ENCODE data around the gene FRAT2. TPM values are rescaled to one million over a fixed set of nuclear protein-coding genes. Genes with fewer than 3 reads are reported as not detected.
A peak's percentile ranks its signal among the peaks of the same experiment; 100 is the strongest.

Gene FRAT2
- polyA plus RNA-seq, 3 donors = 29.4 to 62.4 (median 37.9) TPM

DNA sequence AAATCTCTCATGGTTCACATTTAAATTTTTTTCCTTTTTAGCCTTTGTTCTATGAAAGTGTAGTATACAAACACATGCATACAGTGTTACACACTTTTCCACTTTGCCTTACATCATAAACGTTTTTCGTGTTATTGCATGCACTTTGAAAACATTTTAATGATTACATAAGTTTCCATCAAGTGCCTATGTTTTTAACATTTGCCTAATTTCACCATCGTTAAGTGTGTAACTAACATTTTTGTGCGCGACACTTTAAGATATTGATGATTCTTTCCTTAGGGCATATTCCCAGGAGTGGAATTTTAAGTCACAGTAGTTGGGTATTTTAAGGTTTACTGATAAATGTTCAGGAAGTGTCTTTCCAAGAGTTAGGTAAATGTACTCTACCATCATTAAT is 1.5 kb upstream of the FRAT2 start:
- Mint-ChIP-seq H3K4me3 (peak overlapping the region; percentile 62 to 70), H3K27ac (peak overlapping the region in 6 of 7 donors; percentile 79 to 91 (median 84)), H3K36me3 (peaks cover 22 to 26% of the 10 kb centered on the region in 2 donors), H3K9me3 (peaks cover 0 to 3% (median 2%) of the 10 kb centered on the region in 7 donors), H3K27me3 (ENCODE audit: low read depth in 3 of 3) (peaks cover 0 to 2% (median 0%) of the 10 kb centered on the region in 3 donors), H3K4me1 (peaks cover 52% of the 10 kb centered on the region)
- TF ChIP-seq, protein P1, sequence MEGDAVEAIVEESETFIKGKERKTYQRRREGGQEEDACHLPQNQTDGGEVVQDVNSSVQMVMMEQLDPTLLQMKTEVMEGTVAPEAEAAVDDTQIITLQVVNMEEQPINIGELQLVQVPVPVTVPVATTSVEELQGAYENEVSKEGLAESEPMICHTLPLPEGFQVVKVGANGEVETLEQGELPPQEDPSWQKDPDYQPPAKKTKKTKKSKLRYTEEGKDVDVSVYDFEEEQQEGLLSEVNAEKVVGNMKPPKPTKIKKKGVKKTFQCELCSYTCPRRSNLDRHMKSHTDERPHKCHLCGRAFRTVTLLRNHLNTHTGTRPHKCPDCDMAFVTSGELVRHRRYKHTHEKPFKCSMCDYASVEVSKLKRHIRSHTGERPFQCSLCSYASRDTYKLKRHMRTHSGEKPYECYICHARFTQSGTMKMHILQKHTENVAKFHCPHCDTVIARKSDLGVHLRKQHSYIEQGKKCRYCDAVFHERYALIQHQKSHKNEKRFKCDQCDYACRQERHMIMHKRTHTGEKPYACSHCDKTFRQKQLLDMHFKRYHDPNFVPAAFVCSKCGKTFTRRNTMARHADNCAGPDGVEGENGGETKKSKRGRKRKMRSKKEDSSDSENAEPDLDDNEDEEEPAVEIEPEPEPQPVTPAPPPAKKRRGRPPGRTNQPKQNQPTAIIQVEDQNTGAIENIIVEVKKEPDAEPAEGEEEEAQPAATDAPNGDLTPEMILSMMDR (IDR thresholded peaks at IDR 0.05) = no peak
- Histone ChIP-seq H3K36me3 (replicated peaks in 1 of 2; ENCODE audit: control insufficient read depth in 1 of 2, insufficient read depth in 2 of 2, low read length in 2 of 2) (peaks cover 0 to 13% of the 10 kb centered on the region in 2 donors), H3K4me3 (replicated peaks in 1 of 3; ENCODE audit: low read depth in 2 of 3, low read length in 3 of 3) (peak overlapping the region in 1 of 3 experiments; percentile 99), H3K27me3 (ENCODE audit: control insufficient read depth in 2 of 2, insufficient read depth in 2 of 2, low read length in 2 of 2) (no peaks in the 10 kb centered on the region), H3K27ac (ENCODE audit: low read depth in 1 of 2, low read length in 2 of 2) (peak overlapping the region in 1 of 2 donors; percentile 39), H2AFZ (ENCODE audit: insufficient read depth, low read depth, low read length, poor library complexity, severe bottlenecking) (no peak overlapping the region), H3K4me1 (ENCODE audit: control insufficient read depth in 1 of 2, insufficient read depth in 2 of 2, low read length in 2 of 2) (peaks cover 32 to 51% of the 10 kb centered on the region in 2 donors), H3K9me3 (replicated peaks in 1 of 2; ENCODE audit: control insufficient read depth in 1 of 2, insufficient read depth in 1 of 2, low read length in 2 of 2) (no peaks in the 10 kb centered on the region), H3K9ac (ENCODE audit: insufficient read depth, low read length, poor library complexity, severe bottlenecking) (no peak overlapping the region), H3K79me2 (ENCODE audit: insufficient read depth, low read length) (peaks cover 39% of the 10 kb centered on the region), H4K20me1 (ENCODE audit: insufficient read depth, low read length) (peaks cover 29% of the 10 kb centered on the region), H3K4me2 (replicated peaks; ENCODE audit: extremely low read depth, low read length, poor library complexity, severe bottlenecking) (peak overlapping the region; percentile 82)
- intact Hi-C loops (cut with micrococcal nuclease) = loop anchor here in 1 of 2 donors (10.0 kb wide), 1 partner anchor 159 kb away; the partner anchor contains the start of genes MMS19 and UBTD1
- no peak for DNase-seq
- WGBS (ENCODE audit: insufficient coverage) = no CpG with 5 or more reads among the region's 5 CpGs

DNA sequence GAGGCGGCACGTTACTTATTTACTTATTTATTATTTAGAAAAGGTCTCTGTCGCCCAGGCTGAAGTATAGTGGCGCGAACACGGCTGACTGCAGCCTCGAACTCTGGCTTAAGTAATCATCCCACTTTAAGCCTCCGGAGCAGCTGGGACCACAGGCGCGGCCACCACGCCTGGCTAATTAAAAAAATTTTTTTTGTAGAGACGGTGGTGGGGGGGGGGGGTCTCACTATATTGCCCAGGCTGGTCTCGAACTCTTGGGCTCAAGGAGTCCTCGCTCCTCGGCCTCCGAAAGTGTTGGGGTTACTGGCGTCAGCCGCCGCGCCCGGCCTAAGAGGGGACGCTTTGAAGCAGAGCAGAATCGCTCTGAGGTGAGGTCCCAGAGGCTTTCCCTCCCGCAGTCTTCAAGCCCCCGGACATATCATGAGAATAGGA is 675 bp upstream of the FRAT2 start:
- TF ChIP-seq, protein P1 (IDR thresholded peaks at IDR 0.05) = no peak
- H2AFZ ChIP-seq (ENCODE audit: insufficient read depth, low read depth, low read length, poor library complexity, severe bottlenecking) = peak overlapping the region; percentile 80
- peak overlapping the region; percentile 62 to 70 for H3K4me3 Mint-ChIP-seq
- intact Hi-C loops (cut with micrococcal nuclease) = loop anchor here (2.0 to 10.0 kb wide), 2 partner anchors 14 to 160 kb away; partner anchors contain the start of genes MMS19 (in 1 of the 2) and UBTD1 (in 1 of the 2)
- peak overlapping the region; percentile 87 for H3K9ac ChIP-seq (ENCODE audit: insufficient read depth, low read length, poor library complexity, severe bottlenecking)
- H3K36me3 ChIP-seq (replicated peaks in 1 of 2; ENCODE audit: control insufficient read depth in 1 of 2, insufficient read depth in 2 of 2, low read length in 2 of 2) = peaks cover under 1 to 21% of the 10 kb centered on the region in 2 donors
- WGBS (ENCODE audit: insufficient coverage) = 12% methylated on average over 18 of the region's 25 CpGs
- H3K79me2 ChIP-seq (ENCODE audit: insufficient read depth, low read length) = peaks cover 47% of the 10 kb centered on the region
- H3K9me3 ChIP-seq (replicated peaks in 1 of 2; ENCODE audit: control insufficient read depth in 1 of 2, insufficient read depth in 1 of 2, low read length in 2 of 2) = no peaks in the 10 kb centered on the region
- H3K27me3 Mint-ChIP-seq (ENCODE audit: low read depth in 3 of 3) = peaks cover 0 to 2% (median 0%) of the 10 kb centered on the region in 3 donors
- peaks cover 25 to 34% of the 10 kb centered on the region in 2 donors for H3K36me3 Mint-ChIP-seq
- peak overlapping the region; percentile 82 for H3K4me2 ChIP-seq (replicated peaks; ENCODE audit: extremely low read depth, low read length, poor library complexity, severe bottlenecking)
- peaks cover 37% of the 10 kb centered on the region for H4K20me1 ChIP-seq (ENCODE audit: insufficient read depth, low read length)
- H3K4me1 ChIP-seq (ENCODE audit: control insufficient read depth in 1 of 2, insufficient read depth in 2 of 2, low read length in 2 of 2) = peaks cover 40 to 59% of the 10 kb centered on the region in 2 donors
- H3K4me1 Mint-ChIP-seq = peaks cover 60% of the 10 kb centered on the region
- no peak for DNase-seq
- peak overlapping the region; percentile 85 to 91 for H3K27ac ChIP-seq (ENCODE audit: low read depth in 1 of 2, low read length in 2 of 2)
- peak overlapping the region; percentile 64 to 99 (median 90) for H3K4me3 ChIP-seq (replicated peaks in 1 of 3; ENCODE audit: low read depth in 2 of 3, low read length in 3 of 3)
- no peaks in the 10 kb centered on the region for H3K27me3 ChIP-seq (ENCODE audit: control insufficient read depth in 2 of 2, insufficient read depth in 2 of 2, low read length in 2 of 2)
- peak overlapping the region; percentile 81 to 91 (median 87) for H3K27ac Mint-ChIP-seq
- H3K9me3 Mint-ChIP-seq = peaks cover 0 to 3% (median 2%) of the 10 kb centered on the region in 7 donors
